Measurements from ENCODE around the gene MOV10.

Gene MOV10

DNA sequence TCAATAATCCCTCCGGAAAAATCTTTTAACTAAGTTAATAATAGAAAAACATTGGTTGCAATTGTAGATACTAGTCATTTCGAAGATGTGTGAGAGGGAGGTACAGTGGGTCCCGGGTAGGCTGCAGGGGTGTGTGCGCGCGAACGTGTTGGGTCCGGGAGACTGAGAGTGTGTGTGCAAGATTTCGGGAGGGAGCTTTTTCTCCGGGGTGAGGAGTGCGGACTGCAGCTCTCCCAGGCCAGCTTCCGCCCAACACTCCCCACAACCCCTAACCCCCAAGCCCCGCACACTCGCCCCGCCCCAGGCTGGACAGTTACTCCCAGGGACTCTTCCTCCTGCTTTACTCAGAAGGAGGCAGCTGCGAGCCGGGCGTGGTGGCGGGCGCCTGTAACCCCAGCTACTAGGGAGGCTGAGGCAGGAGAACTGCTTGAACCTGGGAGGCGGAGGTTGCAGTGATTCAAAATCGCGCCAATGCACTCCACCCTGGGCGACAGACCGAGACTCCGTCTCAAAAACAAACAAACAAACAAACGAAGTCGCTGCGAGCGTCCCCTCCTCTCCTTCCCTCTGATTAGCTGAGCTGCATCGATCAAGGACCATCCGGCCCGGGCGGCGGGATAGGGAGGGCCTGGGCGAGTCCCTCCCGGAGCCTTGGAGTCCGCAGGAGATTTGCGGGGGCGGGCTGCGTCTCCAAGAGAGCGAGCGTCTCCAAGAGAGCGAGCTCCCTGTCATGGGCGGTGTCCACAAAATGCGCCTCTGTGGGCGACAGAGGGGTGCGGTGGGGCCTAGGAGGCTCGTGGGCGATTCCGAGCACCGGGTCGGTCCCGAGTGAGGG lies 68.9 kb downstream of the MOV10 start:
- peak in 1 of 2 donors; percentile 28 for DNase-seq

GRCh38 chr1:112744009-112744578 lies 69.6 kb downstream of the MOV10 start:
- DNase-seq: no peak

GRCh38 chr1:112748396-112748795 lies 73.9 kb downstream of the MOV10 start:
- DNase-seq: no peak

Data from inflammatory macrophage treated with lipopolysaccharide for 1 hour (primary cell).